NCI-H2227 (cell line): ENCODE measurements around the gene HDGFL2.

Experiments used
- DNase-seq: peaks from one replicate; lab custom pipeline; 2025; ENCODE audit not compliant: unreplicated experiment; lab: John Stamatoyannopoulos, UW

The HDGFL2 gene

GRCh38 chr19:4472174-4472974, at the start of gene HDGFL2:
TSS of gene HDGFL2 (plus strand) at chr19:4472297. CDS start at chr19:4472351, 54 bp downstream.
- no peak for DNase-seq

- no peak for DNase-seq
Observed at GRCh38 chr19:4423416-4424126, 48.5 kb upstream of the HDGFL2 start.

GRCh38 chr19:4425537-4425936, 46.6 kb upstream of the HDGFL2 start:
- no peak for DNase-seq

GRCh38 chr19:4428326-4428975, 43.6 kb upstream of the HDGFL2 start:
- no peak for DNase-seq

GRCh38 chr19:4429256-4429655, 42.8 kb upstream of the HDGFL2 start:
- no peak for DNase-seq

- DNase-seq = no peak
Observed at GRCh38 chr19:4429771-4430171, 42.3 kb upstream of the HDGFL2 start.

- no peak for DNase-seq
Observed at GRCh38 chr19:4430760-4431159, 41.3 kb upstream of the HDGFL2 start.

GRCh38 chr19:4431296-4431695, 40.8 kb upstream of the HDGFL2 start:
- DNase-seq = no peak

- DNase-seq = no peak
Observed at GRCh38 chr19:4431808-4432674, 40.1 kb upstream of the HDGFL2 start.

- DNase-seq = no peak
Observed at GRCh38 chr19:4432918-4433506, 39.1 kb upstream of the HDGFL2 start.

- no peak for DNase-seq
Observed at GRCh38 chr19:4434391-4434790, 37.7 kb upstream of the HDGFL2 start.

GRCh38 chr19:4436231-4436630, 35.9 kb upstream of the HDGFL2 start:
- DNase-seq = no peak

GRCh38 chr19:4437103-4437502, 35.0 kb upstream of the HDGFL2 start:
- DNase-seq = no peak

- DNase-seq = no peak
Observed at GRCh38 chr19:4439243-4439642, 32.9 kb upstream of the HDGFL2 start.

GRCh38 chr19:4441994-4442818, 29.9 kb upstream of the HDGFL2 start:
- no peak for DNase-seq

GRCh38 chr19:4442819-4443146, 29.3 kb upstream of the HDGFL2 start:
- no peak for DNase-seq

GRCh38 chr19:4443188-4443587, 28.9 kb upstream of the HDGFL2 start:
- no peak for DNase-seq

- no peak for DNase-seq
Observed at GRCh38 chr19:4443966-4444764, 27.9 kb upstream of the HDGFL2 start.
